Keratinocyte (primary cell): Measurements from ENCODE around the gene LZTS2. TPM values are rescaled to one million over a fixed set of nuclear protein-coding genes. Genes with fewer than 3 reads are reported as not detected.
A peak's percentile ranks its signal among the peaks of the same experiment; 100 is the strongest.

Experiments
- DNase-seq: peaks from one replicate; pipeline ENCODE4 v3.0.0-alpha.2; 2011; ENCODE audit warnings: low read depth, missing footprints, low spot score
- FAIRE-seq: peaks from 2 replicates; lab custom pipeline; 2011; peaks lifted over from hg19 to GRCh38; lab: Jason Lieb, UNC
- H2AFZ ChIP-seq: 2 replicates; pipeline ENCODE4 v1.6.0; 2012; ENCODE audit warnings: low read length, control low read depth, inconsistent platforms; ENCODE audit not compliant: control insufficient read depth
- H3K27ac ChIP-seq: 2 replicates; pipeline ENCODE4 v1.5.1; 2011; ENCODE audit warnings: low read length; ENCODE audit not compliant: control insufficient read depth, insufficient read depth
- H3K27me3 ChIP-seq: 3 replicates; pipeline ENCODE4 v1.6.0; 2011; ENCODE audit warnings: low read length; ENCODE audit not compliant: control insufficient read depth, insufficient read depth; ENCODE audit errors: extremely low read depth
- H3K36me3 ChIP-seq, 2 experiments: 2 replicates in 1 of 2; 3 replicates in 1 of 2; pipeline ENCODE4 v1.5.1; 2011; ENCODE audit warnings: low read length in 2 of 2, mild to moderate bottlenecking in 1 of 2; ENCODE audit not compliant: control insufficient read depth in 2 of 2, insufficient read depth in 2 of 2; ENCODE audit errors: extremely low read depth in 1 of 2
- H3K4me1 ChIP-seq: 3 replicates; pipeline ENCODE4 v1.5.1; 2011; ENCODE audit warnings: low read length; ENCODE audit not compliant: control insufficient read depth, insufficient read depth; ENCODE audit errors: extremely low read depth
- H3K4me2 ChIP-seq: 3 replicates; pipeline ENCODE4 v1.6.0; 2011; ENCODE audit warnings: low read depth, low read length; ENCODE audit not compliant: control insufficient read depth, insufficient read depth; ENCODE audit errors: extremely low read depth
- H3K4me3 ChIP-seq, 3 experiments: fragments of 200-600 bp in 1 of 3; sonication (generic) in 1 of 3; 2 replicates in 2 of 3; 3 replicates in 1 of 3; pipeline ENCODE4 v1.5.1; 2011 to 2016; ENCODE audit warnings: low read length in 3 of 3, mild to moderate bottlenecking in 3 of 3, control low read depth in 2 of 3, inconsistent platforms in 1 of 3, low read depth in 1 of 3, mixed read lengths in 1 of 3, mixed run types in 1 of 3, moderate library complexity in 1 of 3; ENCODE audit not compliant: control insufficient read depth in 2 of 3, insufficient read depth in 2 of 3; ENCODE audit errors: extremely low read depth in 1 of 3
- H3K79me2 ChIP-seq: 2 replicates; pipeline ENCODE4 v1.6.0; 2012; ENCODE audit warnings: low read length; ENCODE audit not compliant: control insufficient read depth, insufficient read depth
- H3K9ac ChIP-seq: 3 replicates; pipeline ENCODE4 v1.6.0; 2011; ENCODE audit warnings: low read length; ENCODE audit not compliant: control insufficient read depth, insufficient read depth; ENCODE audit errors: extremely low read depth
- H3K9me1 ChIP-seq: 3 replicates; pipeline ENCODE4 v1.6.0; 2011; ENCODE audit warnings: low read length; ENCODE audit not compliant: control insufficient read depth, insufficient read depth; ENCODE audit errors: extremely low read depth
- H3K9me3 ChIP-seq: 2 replicates; pipeline ENCODE4 v1.5.1; 2012; ENCODE audit warnings: low read depth, low read length; ENCODE audit not compliant: control insufficient read depth
- H4K20me1 ChIP-seq: 3 replicates; pipeline ENCODE4 v1.6.0; 2011; ENCODE audit warnings: low read length; ENCODE audit not compliant: control insufficient read depth, insufficient read depth; ENCODE audit errors: extremely low read depth
- CTCF ChIP-seq, 3 experiments: IDR thresholded peaks in 1 of 3; conservative IDR thresholded peaks in 1 of 3; optimal IDR thresholded peaks in 1 of 3; 2 replicates in 2 of 3; 3 replicates in 1 of 3; pipeline versions ENCODE3 to v1.5.1; 2011; ENCODE audit warnings: low read length in 3 of 3, mild to moderate bottlenecking in 3 of 3, moderate library complexity in 2 of 3, control low read depth in 1 of 3, inconsistent platforms in 1 of 3; ENCODE audit not compliant: insufficient read depth in 2 of 3; ENCODE audit errors: extremely low read depth in 1 of 3
- EZH2 ChIP-seq: IDR thresholded peaks from one replicate; pipeline ENCODE4 v1.6.1; 2012; ENCODE audit warnings: inconsistent platforms, mild to moderate bottlenecking, low read length, moderate library complexity
- dilution Hi-C: fragments of 300-500 bp; cut with MboI; formaldehyde crosslinking; loops from one replicate; pipeline ENCODE4 v1.7.0; 2020; ENCODE audit warnings: low sequenced_read_pairs; ENCODE audit not compliant: extremely low pct_ligation_motif_present
- polyA plus RNA-seq, 5 experiments: library from polyadenylated mRNA; depleted of rRNA in 3 of 5; stranded (reverse) in 3 of 5; stranded (forward) in 1 of 5; unstranded in 1 of 5; fragments of >200 nt; gene quantifications; 1 replicate in 1 of 5; 2 replicates in 3 of 5; 3 replicates in 1 of 5; pipeline versions ENCODE4 v1.2.1 to v1.2.3, GENCODE V29; 2011 to 2012; ENCODE audit warnings: missing spikeins in 2 of 5, low read depth in 1 of 5, low replicate concordance in 1 of 5

LZTS2 gene
- polyA plus RNA-seq, 1 donor (not counting 4 experiments of a cell fraction or from before 2014, with no cell fraction given), result 18.6 TPM

GRCh38 chr10:101000915-101001658 is 1.5 kb downstream of the LZTS2 start:
- no peaks in the 10 kb centered on the region for H3K27me3 ChIP-seq
- DNase-seq (no peak), FAIRE-seq (peak; percentile 23)
- H3K79me2 ChIP-seq, result peaks cover 26% of the 10 kb centered on the region
- peak overlapping the region; percentile 94 for H3K4me2 ChIP-seq
- no peaks in the 10 kb centered on the region for H3K9me1 ChIP-seq
- peak overlapping the region; percentile 82 to 90 (median 87) for H3K4me3 ChIP-seq
- H3K9ac ChIP-seq, result peak overlapping the region; percentile 93
- TF ChIP-seq EZH2, result no peak
- TF ChIP-seq CTCF (optimal IDR thresholded peaks at IDR 0.05 in 1 of 3, IDR thresholded peaks at IDR 0.05 in 1 of 3, conservative IDR thresholded peaks at IDR 0.05 in 1 of 3; ENCODE audit: extremely low read depth in 1 of 3, insufficient read depth in 2 of 3, low read length in 3 of 3), result no peak
- H3K4me1 ChIP-seq, result peaks cover 17% of the 10 kb centered on the region
- H3K27ac ChIP-seq, result peak overlapping the region; percentile 85
- H2AFZ ChIP-seq, result no peak overlapping the region
- no peaks in the 10 kb centered on the region for H4K20me1 ChIP-seq
- dilution Hi-C loops, result no loop called here
- peaks cover 11 to 19% of the 10 kb centered on the region in 2 experiments for H3K36me3 ChIP-seq
- no peaks in the 10 kb centered on the region for H3K9me3 ChIP-seq

DNA sequence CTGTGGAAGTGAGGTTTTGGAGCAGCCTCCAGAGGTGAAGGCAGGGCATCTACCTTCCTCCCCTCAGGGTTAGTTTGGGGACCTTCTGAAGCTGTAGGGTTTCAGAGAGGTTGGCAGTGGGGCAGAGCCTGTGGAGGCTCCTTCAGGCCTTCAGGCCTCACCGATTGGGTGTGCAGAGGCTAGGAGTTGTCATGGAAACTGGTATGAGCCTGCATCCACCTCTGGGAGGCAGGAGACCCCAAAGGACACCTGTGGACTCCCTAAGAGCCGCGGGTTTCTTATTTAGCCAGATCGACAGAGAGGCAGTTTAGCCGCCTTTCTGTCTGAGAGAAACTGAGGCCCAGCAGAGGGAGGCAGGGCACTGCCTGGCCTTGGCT is 2.0 kb downstream of the LZTS2 start:
- no peak for TF ChIP-seq CTCF (optimal IDR thresholded peaks at IDR 0.05 in 1 of 3, IDR thresholded peaks at IDR 0.05 in 1 of 3, conservative IDR thresholded peaks at IDR 0.05 in 1 of 3; ENCODE audit: extremely low read depth in 1 of 3, insufficient read depth in 2 of 3, low read length in 3 of 3)
- no peak for TF ChIP-seq EZH2
- no peaks in the 10 kb centered on the region for H3K9me3 ChIP-seq
- H3K79me2 ChIP-seq, result peaks cover 26% of the 10 kb centered on the region
- no peak overlapping the region for H3K4me3 ChIP-seq
- peaks cover 15 to 22% of the 10 kb centered on the region in 2 experiments for H3K36me3 ChIP-seq
- no peaks in the 10 kb centered on the region for H3K27me3 ChIP-seq
- no peak overlapping the region for H3K27ac ChIP-seq
- H3K4me2 ChIP-seq, result peak overlapping the region; percentile 94
- H2AFZ ChIP-seq, result no peak overlapping the region
- peaks cover 14% of the 10 kb centered on the region for H3K4me1 ChIP-seq
- DNase-seq (no peak), FAIRE-seq (no peak)
- H3K9me1 ChIP-seq, result no peaks in the 10 kb centered on the region
- no peak overlapping the region for H3K9ac ChIP-seq
- no peaks in the 10 kb centered on the region for H4K20me1 ChIP-seq
- dilution Hi-C loops, result no loop called here
